Thyroid gland (tissue), 4 donors: ENCODE data around the gene AGTPBP1. TPM values are rescaled to one million over a fixed set of nuclear protein-coding genes. Genes with fewer than 3 reads are reported as not detected.

Experiments
- DNase-seq, 2 donors: peaks; one replicate each; pipeline ENCODE4 v3.0.0-alpha.2; 2019
- H3K27ac ChIP-seq, 3 donors: fragments of 200-600 bp; sonication (generic); 1 replicate in 2 of 3; 2 replicates in 1 of 3; pipeline ENCODE4 v1.5.1; 2016 to 2019; ENCODE audit warnings: mild to moderate bottlenecking in 1 of 3, moderate library complexity in 1 of 3
- H3K27me3 ChIP-seq: fragments of 200-600 bp; sonication (generic); one replicate; pipeline ENCODE4 v1.5.1; 2019
- H3K36me3 ChIP-seq, 2 donors: fragments of 200-600 bp; sonication (generic); one replicate each; pipeline ENCODE4 v1.5.1; 2016 to 2019
- H3K4me1 ChIP-seq, 2 donors: fragments of 200-600 bp; sonication (generic); one replicate each; pipeline ENCODE4 v1.5.1; 2017 to 2019
- H3K4me3 ChIP-seq, 3 donors: fragments of 200-600 bp; sonication (generic); replicated peaks in 1 of 3; 1 replicate in 2 of 3; 2 replicates in 1 of 3; pipeline ENCODE4 v1.5.1; 2016; ENCODE audit warnings: mild to moderate bottlenecking in 1 of 3
- H3K9me3 ChIP-seq: fragments of 200-600 bp; sonication (generic); one replicate; pipeline ENCODE4 v1.5.1; 2017
- CTCF ChIP-seq, 6 experiments: fragments of 200-600 bp in 3 of 6; fragments of 450-650 bp in 3 of 6; sonication (generic) in 3 of 6; IDR thresholded peaks; one replicate each; pipeline ENCODE4 v1.5.1; 2016 to 2019; ENCODE audit warnings: antibody characterized with exemption in 6 of 6, mild to moderate bottlenecking in 2 of 6, inconsistent platforms in 1 of 6, moderate library complexity in 1 of 6
- POLR2A ChIP-seq, 2 donors: fragments of 450-650 bp; IDR thresholded peaks; one replicate each; pipeline ENCODE4 v1.6.1; 2017; ENCODE audit warnings: antibody characterized with exemption in 2 of 2, mild to moderate bottlenecking in 2 of 2, moderate library complexity in 1 of 2
- WGBS, 2 donors: methylation state at CpG; one replicate each; pipeline ENCODE4 v1.1.5; 2017; 5-methylcytosine and 5-hydroxymethylcytosine counted together
- intact Hi-C: fragments of 100-400 bp; cut with DNase I; formaldehyde crosslinking; loops from one replicate; pipeline ENCODE4 v1.15.1; 2023
- total RNA-seq, 4 donors: library from RNA; depleted of rRNA; stranded (reverse); fragments of >200 nt; gene quantifications; one replicate each; pipeline ENCODE4 v1.2.3, GENCODE V29; 2016

Gene AGTPBP1
- total RNA-seq, 4 donors from 2014 or later, result 18.2 to 23.3 (median 22.0) TPM

GRCh38 chr9:85717220-85717619 lies 24.5 kb downstream of the AGTPBP1 start:
- Histone ChIP-seq H3K4me3 (no peak overlapping the region), H3K36me3 (no peaks in the 10 kb centered on the region), H3K27ac (no peak overlapping the region), H3K4me1 (no peaks in the 10 kb centered on the region), H3K9me3 (no peaks in the 10 kb centered on the region), H3K27me3 (no peaks in the 10 kb centered on the region)
- TF ChIP-seq CTCF (IDR thresholded peaks at IDR 0.05) (no peak), POLR2A (IDR thresholded peaks at IDR 0.05) (no peak)
- intact Hi-C loops, result no loop called here
- DNase-seq, result no peak
- WGBS, 2 donors, result 94 to 97% methylated on average over 6 of the region's 6 CpGs

- H3K36me3 ChIP-seq, result no peaks in the 10 kb centered on the region
- H3K4me1 ChIP-seq, result no peaks in the 10 kb centered on the region
- 84 to 88% methylated on average over 5 of the region's 5 CpGs for WGBS, 2 donors
- no peak for DNase-seq
- intact Hi-C loops, result no loop called here
- H3K27me3 ChIP-seq, result no peaks in the 10 kb centered on the region
- H3K9me3 ChIP-seq, result no peaks in the 10 kb centered on the region
- no peak for TF ChIP-seq CTCF (IDR thresholded peaks at IDR 0.05)
- no peak for TF ChIP-seq POLR2A (IDR thresholded peaks at IDR 0.05)
- no peak overlapping the region for H3K27ac ChIP-seq
- H3K4me3 ChIP-seq, result no peak overlapping the region
Observed at GRCh38 chr9:85716031-85716877, 25.5 kb downstream of the AGTPBP1 start.

- Histone ChIP-seq H3K9me3 (no peaks in the 10 kb centered on the region), H3K4me1 (no peaks in the 10 kb centered on the region), H3K27ac (no peak overlapping the region), H3K4me3 (no peak overlapping the region), H3K27me3 (no peaks in the 10 kb centered on the region), H3K36me3 (no peaks in the 10 kb centered on the region)
- 62 to 79% methylated on average over 2 of the region's 2 CpGs for WGBS, 2 donors
- intact Hi-C loops, result no loop called here
- no peak for TF ChIP-seq CTCF (IDR thresholded peaks at IDR 0.05)
- no peak for TF ChIP-seq POLR2A (IDR thresholded peaks at IDR 0.05)
- no peak for DNase-seq
Observed at GRCh38 chr9:85715587-85715986, 26.2 kb downstream of the AGTPBP1 start.

GRCh38 chr9:85713897-85714296 lies 27.9 kb downstream of the AGTPBP1 start:
- H3K36me3 ChIP-seq, result no peaks in the 10 kb centered on the region
- no peaks in the 10 kb centered on the region for H3K9me3 ChIP-seq
- no peaks in the 10 kb centered on the region for H3K27me3 ChIP-seq
- intact Hi-C loops, result no loop called here
- H3K4me3 ChIP-seq, result no peak overlapping the region
- TF ChIP-seq CTCF (IDR thresholded peaks at IDR 0.05) (no peak), POLR2A (IDR thresholded peaks at IDR 0.05) (no peak)
- 80 to 87% methylated on average over 2 of the region's 2 CpGs for WGBS, 2 donors
- DNase-seq, result no peak
- no peak overlapping the region for H3K27ac ChIP-seq
- H3K4me1 ChIP-seq, result no peaks in the 10 kb centered on the region

- Histone ChIP-seq H3K4me1 (no peaks in the 10 kb centered on the region), H3K27me3 (no peaks in the 10 kb centered on the region), H3K27ac (no peak overlapping the region), H3K36me3 (no peaks in the 10 kb centered on the region), H3K4me3 (no peak overlapping the region), H3K9me3 (no peaks in the 10 kb centered on the region)
- no peak for DNase-seq
- intact Hi-C loops, result no loop called here
- 95 to 100% methylated on average over 2 of the region's 2 CpGs for WGBS, 2 donors
- no peak for TF ChIP-seq POLR2A (IDR thresholded peaks at IDR 0.05)
- no peak for TF ChIP-seq CTCF (IDR thresholded peaks at IDR 0.05)
Observed at GRCh38 chr9:85704744-85705143, 37.0 kb downstream of the AGTPBP1 start.
